DOHH2 (cell line): ENCODE results near the gene B4GALNT3.
A peak's percentile ranks its signal among the peaks of the same experiment; 100 is the strongest.

Experiments
- H3F3A ChIP-seq: fragments of 200-600 bp; sonication (generic), shearing (Covaris generic); 2 replicates; pipeline ENCODE4 v1.6.0; 2016; ENCODE audit warnings: antibody characterized with exemption, mild to moderate bottlenecking; ENCODE audit not compliant: control insufficient read depth, insufficient read depth
- H3K27ac ChIP-seq: fragments of 200-600 bp; sonication (generic); 2 replicates; pipeline ENCODE4 v1.5.1; 2014; ENCODE audit warnings: low read depth, mild to moderate bottlenecking, low read length, moderate library complexity
- H3K27me3 ChIP-seq: fragments of 200-600 bp; sonication (generic); 2 replicates; pipeline ENCODE4 v1.6.1; 2014; ENCODE audit warnings: mild to moderate bottlenecking, low read length, mixed read lengths; ENCODE audit not compliant: control insufficient read depth
- H3K36me3 ChIP-seq: fragments of 200-600 bp; sonication (generic); 2 replicates; pipeline ENCODE4 v1.6.1; 2014; ENCODE audit warnings: mild to moderate bottlenecking, low read length, moderate library complexity, mixed read lengths; ENCODE audit not compliant: control insufficient read depth
- H3K4me1 ChIP-seq: fragments of 200-600 bp; sonication (generic); 2 replicates; pipeline ENCODE4 v1.6.1; 2014; ENCODE audit warnings: mild to moderate bottlenecking, low read length, mixed read lengths; ENCODE audit not compliant: control insufficient read depth
- H3K4me2 ChIP-seq: fragments of 200-600 bp; sonication (generic); 2 replicates; pipeline ENCODE4 v1.6.0; 2014; ENCODE audit warnings: mild to moderate bottlenecking, low read length, moderate library complexity
- H3K4me3 ChIP-seq: fragments of 200-600 bp; sonication (generic); 2 replicates; pipeline ENCODE4 v1.5.1; 2014; ENCODE audit warnings: mild to moderate bottlenecking, low read length, mixed read lengths
- H3K79me2 ChIP-seq: fragments of 200-600 bp; sonication (generic); 2 replicates; pipeline ENCODE4 v1.6.1; 2014; ENCODE audit warnings: mild to moderate bottlenecking, low read length, mixed read lengths; ENCODE audit not compliant: control insufficient read depth
- H3K9me2 ChIP-seq: fragments of 200-600 bp; sonication (generic); replicated peaks from 2 replicates; pipeline ENCODE4 v1.6.1; 2014; ENCODE audit warnings: mild to moderate bottlenecking, low read length, mixed read lengths; ENCODE audit not compliant: control insufficient read depth
- H3K9me3 ChIP-seq: fragments of 200-600 bp; sonication (generic); 2 replicates; pipeline ENCODE4 v1.6.1; 2014; ENCODE audit warnings: antibody characterized with exemption, low read length, mixed read lengths; ENCODE audit not compliant: control insufficient read depth, insufficient read depth
- H4K20me1 ChIP-seq: fragments of 200-600 bp; sonication (generic); 2 replicates; pipeline ENCODE4 v1.6.0; 2014; ENCODE audit warnings: low read depth, mild to moderate bottlenecking, antibody characterized with exemption, low read length, moderate library complexity; ENCODE audit not compliant: control insufficient read depth, insufficient read depth
- EZH2phosphoT487 ChIP-seq: fragments of 200-600 bp; sonication (generic); IDR thresholded peaks from 2 replicates; pipeline ENCODE4 v1.6.1; 2017; ENCODE audit warnings: borderline replicate concordance, mild to moderate bottlenecking, antibody characterized with exemption, low read length, moderate library complexity, mixed read lengths
- TF ChIP-seq, protein P1 (sequence below): fragments of 200-600 bp; sonication (generic); IDR thresholded peaks from one replicate; pipeline ENCODE4 v1.5.1; 2014; ENCODE audit warnings: antibody characterized with exemption, mild to moderate bottlenecking, low read depth, low read length; ENCODE audit not compliant: poor library complexity, severe bottlenecking

Gene B4GALNT3

GRCh38 chr12:569091-569676, 109.4 kb downstream of the B4GALNT3 start:
- TF ChIP-seq, protein P1, sequence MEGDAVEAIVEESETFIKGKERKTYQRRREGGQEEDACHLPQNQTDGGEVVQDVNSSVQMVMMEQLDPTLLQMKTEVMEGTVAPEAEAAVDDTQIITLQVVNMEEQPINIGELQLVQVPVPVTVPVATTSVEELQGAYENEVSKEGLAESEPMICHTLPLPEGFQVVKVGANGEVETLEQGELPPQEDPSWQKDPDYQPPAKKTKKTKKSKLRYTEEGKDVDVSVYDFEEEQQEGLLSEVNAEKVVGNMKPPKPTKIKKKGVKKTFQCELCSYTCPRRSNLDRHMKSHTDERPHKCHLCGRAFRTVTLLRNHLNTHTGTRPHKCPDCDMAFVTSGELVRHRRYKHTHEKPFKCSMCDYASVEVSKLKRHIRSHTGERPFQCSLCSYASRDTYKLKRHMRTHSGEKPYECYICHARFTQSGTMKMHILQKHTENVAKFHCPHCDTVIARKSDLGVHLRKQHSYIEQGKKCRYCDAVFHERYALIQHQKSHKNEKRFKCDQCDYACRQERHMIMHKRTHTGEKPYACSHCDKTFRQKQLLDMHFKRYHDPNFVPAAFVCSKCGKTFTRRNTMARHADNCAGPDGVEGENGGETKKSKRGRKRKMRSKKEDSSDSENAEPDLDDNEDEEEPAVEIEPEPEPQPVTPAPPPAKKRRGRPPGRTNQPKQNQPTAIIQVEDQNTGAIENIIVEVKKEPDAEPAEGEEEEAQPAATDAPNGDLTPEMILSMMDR: no peak
- no peak for TF ChIP-seq EZH2phosphoT487
- H3K9me2 ChIP-seq: no peaks in the 10 kb centered on the region
- no peaks in the 10 kb centered on the region for H4K20me1 ChIP-seq
- H3K36me3 ChIP-seq: no peaks in the 10 kb centered on the region
- H3K4me2 ChIP-seq: peak overlapping the region; percentile 90
- H3K9me3 ChIP-seq: no peaks in the 10 kb centered on the region
- peak overlapping the region; percentile 73; the same call in 1 of the 2 replicates for H3K4me3 ChIP-seq
- no peaks in the 10 kb centered on the region for H3K79me2 ChIP-seq
- peaks cover 9% of the 10 kb centered on the region for H3K4me1 ChIP-seq
- no peaks in the 10 kb centered on the region for H3K27me3 ChIP-seq
- H3F3A ChIP-seq: no peaks in the 10 kb centered on the region
- no peak overlapping the region for H3K27ac ChIP-seq

- TF ChIP-seq, protein P1: peak; percentile 95
- TF ChIP-seq EZH2phosphoT487: no peak
- Histone ChIP-seq H3K27ac (no peak overlapping the region), H3K4me1 (peaks cover 9% of the 10 kb centered on the region)
These were observed 110.2 kb downstream of the B4GALNT3 start for GRCh38 chr12:569803-570434.

DNA sequence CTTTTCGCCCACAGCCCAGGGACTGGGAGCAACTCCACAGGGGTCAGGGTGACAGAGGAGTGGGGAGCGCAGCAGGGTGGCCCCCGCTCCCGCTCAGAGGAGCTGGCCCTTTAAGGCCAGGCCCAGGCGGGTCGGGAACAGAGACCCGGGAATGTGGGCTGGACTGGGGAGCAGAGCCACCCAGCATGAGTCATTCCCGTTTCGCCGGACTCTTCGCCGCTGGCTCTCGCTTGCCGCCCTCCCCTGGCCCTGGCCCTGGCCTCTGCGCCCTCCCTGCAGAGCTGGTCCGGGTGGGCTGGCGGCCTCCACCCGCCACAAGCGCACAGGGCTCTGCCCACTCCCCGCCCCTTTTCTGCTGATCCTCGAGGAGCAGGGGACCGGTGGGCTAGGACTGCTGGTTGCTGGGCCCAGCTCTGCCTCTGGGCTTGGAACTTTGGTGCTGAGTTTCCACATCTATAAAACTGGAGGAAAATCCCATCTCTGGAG, 110.7 kb downstream of the B4GALNT3 start:
- H3K27me3 ChIP-seq: no peaks in the 10 kb centered on the region
- no peaks in the 10 kb centered on the region for H3K9me3 ChIP-seq
- peak overlapping the region; percentile 73 for H3K4me3 ChIP-seq
- no peaks in the 10 kb centered on the region for H3K9me2 ChIP-seq
- no peak overlapping the region for H3K27ac ChIP-seq
- TF ChIP-seq, protein P1: no peak
- no peak for TF ChIP-seq EZH2phosphoT487
- H3F3A ChIP-seq: no peaks in the 10 kb centered on the region
- H3K79me2 ChIP-seq: no peaks in the 10 kb centered on the region
- no peaks in the 10 kb centered on the region for H4K20me1 ChIP-seq
- no peaks in the 10 kb centered on the region for H3K36me3 ChIP-seq
- H3K4me1 ChIP-seq: peaks cover 11% of the 10 kb centered on the region
- peak overlapping the region; percentile 90 for H3K4me2 ChIP-seq

More at GRCh38 chr12:569803-570434, 110.2 kb downstream of the B4GALNT3 start:
- Histone ChIP-seq H3K79me2 (no peaks in the 10 kb centered on the region), H3K4me2 (peak overlapping the region; percentile 90), H3K36me3 (no peaks in the 10 kb centered on the region), H3K9me3 (no peaks in the 10 kb centered on the region), H3K27me3 (no peaks in the 10 kb centered on the region), H3K4me3 (peak overlapping the region; percentile 73), H4K20me1 (no peaks in the 10 kb centered on the region), H3F3A (no peaks in the 10 kb centered on the region), H3K9me2 (no peaks in the 10 kb centered on the region)
